ENCODE results near the gene GJD3.

The GJD3 gene

DNA sequence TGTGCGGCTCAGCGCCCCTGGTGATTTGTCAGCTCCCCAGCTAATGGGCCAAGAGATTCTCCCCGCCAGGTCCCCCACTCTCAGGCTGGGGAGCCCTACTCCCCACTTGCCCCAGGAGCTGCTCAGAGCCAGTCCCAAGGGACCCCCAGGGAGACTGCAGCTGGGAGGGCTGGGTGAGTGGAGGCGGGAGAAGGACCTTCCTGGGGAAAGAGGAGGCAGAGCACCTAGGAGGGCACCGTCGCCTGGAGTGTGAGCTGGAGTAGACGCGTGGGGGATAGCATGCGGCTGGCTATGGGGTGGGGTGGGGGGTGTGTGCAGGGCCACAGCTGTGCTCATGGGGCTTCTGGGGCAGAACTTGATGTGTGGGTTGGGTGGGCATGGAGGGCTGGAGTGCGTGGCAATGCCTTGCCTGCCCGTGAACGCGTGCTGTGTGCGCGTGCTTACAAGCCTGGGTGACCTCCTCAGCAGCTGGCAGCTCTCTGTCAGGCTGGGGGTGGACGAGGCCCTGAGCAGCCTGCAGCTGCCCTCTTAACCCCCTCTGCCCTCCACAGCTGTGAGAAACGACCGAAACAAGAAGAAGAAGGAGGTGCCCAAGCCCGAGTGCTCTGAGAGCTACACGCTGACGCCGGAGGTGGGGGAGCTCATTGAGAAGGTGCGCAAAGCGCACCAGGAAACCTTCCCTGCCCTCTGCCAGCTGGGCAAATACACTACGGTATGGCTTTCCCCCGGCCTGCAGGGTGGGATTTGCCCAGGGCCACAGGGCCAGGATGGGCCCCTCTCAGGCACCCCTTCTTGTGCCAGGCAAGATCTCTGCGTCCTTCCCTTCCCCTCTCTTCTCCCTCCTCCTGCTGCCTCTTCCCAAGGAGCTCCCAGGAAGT, 12.9 kb downstream of the GJD3 start:
- DNase-seq = no peak

- DNase-seq = no peak
These were observed 13.7 kb downstream of the GJD3 start for GRCh38 chr17:40350689-40351358.

- DNase-seq = no peak
These were observed 14.4 kb downstream of the GJD3 start for GRCh38 chr17:40349895-40350688.

DNA sequence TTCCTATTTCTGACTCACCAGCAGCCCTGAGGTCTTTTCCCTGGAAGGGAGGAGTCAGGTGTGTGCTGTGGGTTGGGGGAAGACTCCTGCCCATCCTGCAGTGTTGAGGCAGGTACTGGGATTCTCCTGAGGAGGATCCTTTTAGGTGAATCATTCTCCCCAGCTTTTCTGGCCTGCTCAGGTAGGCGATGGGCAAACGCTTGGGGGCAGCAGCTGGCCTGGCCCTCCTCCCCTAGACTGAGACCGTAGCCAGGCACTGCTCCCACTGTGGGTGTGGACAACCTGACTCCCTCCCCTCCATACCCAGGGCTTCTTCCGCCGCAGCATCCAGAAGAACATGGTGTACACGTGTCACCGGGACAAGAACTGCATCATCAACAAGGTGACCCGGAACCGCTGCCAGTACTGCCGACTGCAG, 15.1 kb downstream of the GJD3 start:
- no peak for DNase-seq

DNA sequence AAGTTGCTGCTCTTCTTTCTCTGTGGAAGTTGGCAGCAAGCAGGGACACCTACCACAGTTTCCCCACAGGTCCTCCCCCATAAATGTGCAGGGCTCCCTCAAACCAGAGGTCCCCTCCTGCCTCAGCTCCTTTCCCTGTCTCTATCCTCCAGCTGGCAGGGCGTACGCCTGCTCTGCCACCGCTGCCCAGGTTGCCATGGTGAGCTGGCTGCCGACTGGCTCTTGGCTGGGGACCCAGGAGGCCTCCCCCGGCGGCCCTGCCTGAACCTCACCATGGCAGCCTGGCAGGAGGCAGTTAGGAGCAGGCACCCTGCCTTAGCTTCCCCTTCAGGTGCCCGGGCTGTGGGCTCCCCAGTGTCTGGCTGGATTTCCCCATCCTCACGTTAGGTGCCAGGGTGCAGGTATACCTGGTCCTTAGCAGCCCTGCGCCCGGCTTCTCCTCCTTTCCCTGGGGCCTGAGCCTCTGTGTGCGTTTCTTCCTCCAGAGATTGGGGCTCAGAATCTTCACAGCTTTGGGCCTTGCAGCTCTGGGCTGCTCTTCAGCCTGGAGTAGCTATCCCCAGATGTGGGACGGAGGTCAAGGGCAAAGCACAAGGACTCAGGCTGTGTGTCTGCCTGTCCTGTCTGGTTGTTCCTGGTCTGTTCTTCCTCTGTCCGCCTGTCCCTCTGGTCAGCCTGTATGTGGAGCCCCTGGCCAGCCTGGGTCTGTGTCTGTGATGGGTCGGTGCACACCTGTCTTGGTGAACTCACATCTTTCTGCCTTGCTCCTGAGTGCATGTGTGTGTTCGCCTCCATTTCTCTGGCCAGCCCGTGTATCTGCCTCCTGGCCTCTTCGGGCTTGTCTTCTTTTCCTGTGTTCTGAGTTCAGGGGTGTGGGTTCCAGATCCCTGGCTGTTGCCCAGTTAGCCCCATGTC, 15.7 kb downstream of the GJD3 start:
- DNase-seq = no peak

DNA sequence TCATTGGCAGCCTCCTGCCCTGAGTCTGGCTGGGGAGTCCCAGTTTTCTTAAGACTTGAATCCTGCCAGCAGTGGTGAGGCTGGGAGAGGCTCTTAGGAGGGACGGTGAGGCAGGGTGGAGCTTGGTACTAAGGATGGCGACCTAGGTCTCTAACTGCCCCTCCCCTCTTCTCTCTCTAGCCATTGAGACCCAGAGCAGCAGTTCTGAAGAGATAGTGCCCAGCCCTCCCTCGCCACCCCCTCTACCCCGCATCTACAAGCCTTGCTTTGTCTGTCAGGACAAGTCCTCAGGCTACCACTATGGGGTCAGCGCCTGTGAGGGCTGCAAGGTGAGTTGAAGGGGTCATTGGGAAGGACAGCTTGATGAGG, 16.4 kb downstream of the GJD3 start:
- no peak for DNase-seq

- DNase-seq = no peak
These were observed 17.0 kb downstream of the GJD3 start for GRCh38 chr17:40347319-40348135.

- DNase-seq = no peak
These were observed 17.8 kb downstream of the GJD3 start for GRCh38 chr17:40346765-40347158.

- DNase-seq = no peak
These were observed 18.4 kb downstream of the GJD3 start for GRCh38 chr17:40345994-40346764.

DNA sequence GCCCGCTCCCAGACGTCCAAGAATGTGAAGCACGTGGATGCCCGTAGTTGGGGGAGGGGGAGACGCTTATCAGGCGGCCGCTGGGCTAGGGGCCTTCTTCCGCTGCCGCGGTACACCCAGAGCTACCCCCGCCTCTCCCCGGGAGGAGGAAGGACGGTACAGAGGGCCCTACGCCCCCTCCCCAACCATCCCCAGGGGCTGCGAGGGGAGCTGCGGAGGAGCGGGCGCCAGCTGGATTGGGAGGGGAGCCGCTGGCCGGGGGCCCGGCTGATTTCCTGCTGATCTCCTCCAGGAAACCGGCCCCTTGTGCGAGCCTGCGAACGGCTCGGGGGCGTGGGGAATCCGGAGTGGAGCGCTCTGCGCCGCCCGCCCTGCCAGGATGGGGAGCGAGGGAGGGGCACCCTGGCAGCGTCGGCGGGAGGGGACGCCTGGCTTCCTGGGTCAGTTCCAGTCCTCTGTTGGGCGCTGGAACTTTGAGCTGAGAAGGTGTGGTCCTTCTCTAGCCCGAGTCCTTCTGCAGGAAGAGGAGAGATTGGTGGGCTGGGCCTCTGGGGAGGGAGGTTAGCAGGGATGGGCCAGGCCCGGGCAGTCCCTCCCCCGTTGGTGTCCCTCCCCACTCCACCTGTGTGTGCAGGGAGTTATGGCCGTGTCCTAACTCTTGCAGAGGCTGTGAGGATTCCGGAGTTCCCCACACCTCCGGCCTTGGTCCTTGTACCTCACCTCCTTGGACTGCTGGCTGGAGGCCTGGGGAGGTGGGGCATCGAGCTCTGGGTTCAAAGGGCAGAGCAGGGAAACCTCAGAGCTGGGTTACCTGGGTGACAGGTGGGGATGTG, 19.2 kb downstream of the GJD3 start:
- DNase-seq = peak; percentile 84

- DNase-seq = no peak
These were observed 19.9 kb downstream of the GJD3 start for GRCh38 chr17:40344421-40345160.

DNA sequence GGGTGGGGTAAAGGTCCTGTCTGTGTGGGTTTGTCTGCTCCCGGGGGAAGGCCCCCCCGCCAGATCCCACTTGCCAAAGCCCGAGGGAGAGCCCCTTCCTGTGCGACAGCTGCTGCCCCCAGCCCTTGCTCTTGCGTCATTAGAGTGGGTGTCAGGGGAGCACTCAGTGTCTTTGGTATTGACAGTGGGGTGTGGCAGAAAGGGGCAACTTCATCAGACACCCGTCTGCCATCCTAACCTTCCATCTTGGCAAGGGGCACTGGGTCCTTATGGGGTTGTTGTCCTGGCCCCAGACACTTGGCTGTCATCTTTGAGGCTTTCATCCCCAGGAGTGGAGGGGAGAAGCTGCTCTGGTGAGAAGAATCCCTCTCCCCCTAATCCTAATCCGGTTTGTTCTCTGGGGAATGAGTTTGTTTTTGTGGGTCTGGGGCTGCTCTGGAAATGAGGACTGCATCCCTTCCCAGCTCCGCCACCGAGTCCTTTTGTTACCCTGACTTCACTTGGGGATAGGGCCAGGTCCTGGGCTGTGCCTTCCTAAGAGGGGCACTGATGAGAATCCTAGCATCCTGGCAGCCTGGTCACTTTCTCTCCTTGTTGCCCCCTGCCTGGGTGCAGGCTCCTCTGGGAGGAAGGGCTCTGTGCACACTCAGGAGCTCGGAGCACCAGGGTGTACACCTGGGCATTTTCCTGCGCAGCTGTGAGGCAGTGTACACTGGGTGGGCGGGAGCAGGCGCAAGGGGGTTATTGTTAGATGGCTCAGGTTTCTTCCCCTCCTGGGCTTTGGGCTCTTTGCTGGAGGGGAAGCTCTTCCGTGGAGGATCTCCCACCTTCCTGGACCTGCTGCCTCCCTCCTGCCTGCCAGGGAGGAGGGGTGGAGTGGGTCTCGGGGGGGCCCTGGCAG, 21.1 kb downstream of the GJD3 start:
- DNase-seq = no peak

- no peak for DNase-seq
These were observed 21.9 kb downstream of the GJD3 start for GRCh38 chr17:40342504-40343218.

- DNase-seq = peak; percentile 82
These were observed 22.6 kb downstream of the GJD3 start for GRCh38 chr17:40341808-40342503.

- DNase-seq = peak; percentile 72
These were observed 23.4 kb downstream of the GJD3 start for GRCh38 chr17:40340880-40341807.

Measured in 8988T (cell line).